ENCODE results near the gene PTCSC3.
"Not testable (repeated sequence)": the region's sequence is repeated elsewhere in the genome, so short reads cannot be mapped to it uniquely, and the experiment has no call there.

PTCSC3 gene

GRCh38 chr14:36174767-36175424 is 1.6 kb downstream of the PTCSC3 start:
- no peak for DNase-seq (ENCODE audit: extremely low read depth in 1 of 2, low read depth in 1 of 2)

- DNase-seq (ENCODE audit: extremely low read depth in 1 of 2, low read depth in 1 of 2), result no peak
Measured at GRCh38 chr14:36173161-36173560, 3.4 kb downstream of the PTCSC3 start.

GRCh38 chr14:36171607-36172006 is 4.9 kb downstream of the PTCSC3 start:
- no peak for DNase-seq (ENCODE audit: extremely low read depth in 1 of 2, low read depth in 1 of 2)

GRCh38 chr14:36167431-36167830 is 9.1 kb downstream of the PTCSC3 start:
- DNase-seq (ENCODE audit: extremely low read depth in 1 of 2, low read depth in 1 of 2), result no peak

GRCh38 chr14:36163451-36163850 is 13.1 kb downstream of the PTCSC3 start:
- no peak for DNase-seq (ENCODE audit: extremely low read depth in 1 of 2, low read depth in 1 of 2)

- DNase-seq (ENCODE audit: extremely low read depth in 1 of 2, low read depth in 1 of 2), result no peak
Measured at GRCh38 chr14:36162267-36162666, 14.3 kb downstream of the PTCSC3 start.

GRCh38 chr14:36161776-36162175 is 14.7 kb downstream of the PTCSC3 start:
- no peak for DNase-seq (ENCODE audit: extremely low read depth in 1 of 2, low read depth in 1 of 2)

- no peak for DNase-seq (ENCODE audit: extremely low read depth in 1 of 2, low read depth in 1 of 2)
Measured at GRCh38 chr14:36151335-36151734, 25.2 kb downstream of the PTCSC3 start.

- DNase-seq (ENCODE audit: extremely low read depth in 1 of 2, low read depth in 1 of 2), result no peak
Measured at GRCh38 chr14:36134038-36134437, 42.5 kb downstream of the PTCSC3 start.

- DNase-seq (ENCODE audit: extremely low read depth in 1 of 2, low read depth in 1 of 2), result no peak
Measured at GRCh38 chr14:36132826-36133225, 43.7 kb downstream of the PTCSC3 start.

- DNase-seq (ENCODE audit: extremely low read depth in 1 of 2, low read depth in 1 of 2), result no peak
Measured at GRCh38 chr14:36130186-36130585, 46.3 kb downstream of the PTCSC3 start.

GRCh38 chr14:36129181-36129580 is 47.3 kb downstream of the PTCSC3 start:
- no peak for DNase-seq (ENCODE audit: extremely low read depth in 1 of 2, low read depth in 1 of 2)

GRCh38 chr14:36113341-36113740 is 63.2 kb downstream of the PTCSC3 start:
- no peak for DNase-seq (ENCODE audit: extremely low read depth in 1 of 2, low read depth in 1 of 2)

GRCh38 chr14:36111822-36112583 is 64.5 kb downstream of the PTCSC3 start:
- DNase-seq (ENCODE audit: extremely low read depth in 1 of 2, low read depth in 1 of 2), result no peak

- no peak for DNase-seq (ENCODE audit: extremely low read depth in 1 of 2, low read depth in 1 of 2)
Measured at GRCh38 chr14:36105401-36105800, 71.1 kb downstream of the PTCSC3 start.

- not testable (repeated sequence) for DNase-seq (ENCODE audit: extremely low read depth in 1 of 2, low read depth in 1 of 2)
Measured at GRCh38 chr14:36104258-36104657, 72.3 kb downstream of the PTCSC3 start.

GRCh38 chr14:36099619-36100018 is 76.9 kb downstream of the PTCSC3 start:
- no peak for DNase-seq (ENCODE audit: extremely low read depth in 1 of 2, low read depth in 1 of 2)

- DNase-seq (ENCODE audit: extremely low read depth in 1 of 2, low read depth in 1 of 2), result no peak
Measured at GRCh38 chr14:36097356-36097755, 79.2 kb downstream of the PTCSC3 start.

GRCh38 chr14:36096090-36096489 is 80.4 kb downstream of the PTCSC3 start:
- no peak for DNase-seq (ENCODE audit: extremely low read depth in 1 of 2, low read depth in 1 of 2)

- no peak for DNase-seq (ENCODE audit: extremely low read depth in 1 of 2, low read depth in 1 of 2)
Measured at GRCh38 chr14:36094963-36095362, 81.6 kb downstream of the PTCSC3 start.

GRCh38 chr14:36091096-36091495 is 85.4 kb downstream of the PTCSC3 start:
- no peak for DNase-seq (ENCODE audit: extremely low read depth in 1 of 2, low read depth in 1 of 2)

- no peak for DNase-seq (ENCODE audit: extremely low read depth in 1 of 2, low read depth in 1 of 2)
Measured at GRCh38 chr14:36087411-36087810, 89.1 kb downstream of the PTCSC3 start.
